Transverse colon (tissue), 4 donors: ENCODE data around the gene FBXL4.

Source experiments
- POLR2A ChIP-seq: fragments of 450-650 bp; IDR thresholded peaks from one replicate; pipeline ENCODE4 v1.6.1; 2016; ENCODE audit warnings: antibody characterized with exemption, mild to moderate bottlenecking, moderate library complexity
- POLR2AphosphoS5 ChIP-seq, 3 donors: sonication (generic); formaldehyde crosslinking; IDR thresholded peaks; one replicate each; pipeline ENCODE4 v1.6.1; 2016; ENCODE audit warnings: antibody characterized with exemption in 3 of 3
- TF ChIP-seq, protein P1 (sequence below), 5 experiments: fragments of 200-600 bp in 3 of 5; fragments of 450-650 bp in 2 of 5; sonication (generic) in 3 of 5; IDR thresholded peaks; 1 replicate in 2 of 5; 2 replicates in 3 of 5; pipeline ENCODE4 v1.5.1; 2016 to 2017; ENCODE audit warnings: antibody characterized with exemption in 5 of 5, inconsistent platforms in 3 of 5, mild to moderate bottlenecking in 2 of 5, moderate library complexity in 1 of 5

DNA sequence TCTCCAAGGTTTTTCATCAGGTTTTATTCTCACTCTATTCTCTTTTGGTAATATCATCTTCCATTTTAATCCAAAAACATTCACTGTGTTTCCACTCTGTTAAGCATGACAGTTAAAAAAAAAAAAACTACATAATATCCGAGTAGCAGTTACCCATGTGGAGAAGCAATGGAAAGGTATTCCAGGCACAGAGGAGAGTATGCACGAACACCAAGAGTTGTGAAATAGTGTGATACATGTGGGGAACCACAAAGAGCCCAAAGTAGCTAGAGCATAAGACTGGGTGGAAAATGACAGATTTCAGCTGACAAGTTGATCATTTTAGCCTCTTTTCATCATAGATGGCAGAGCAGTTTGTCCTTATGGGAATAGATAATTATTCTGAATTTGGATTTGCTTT, 19.9 kb upstream of the FBXL4 start:
- TF ChIP-seq POLR2A (no peak), POLR2AphosphoS5 (IDR thresholded peaks at IDR 0.05) (no peak)
- TF ChIP-seq, protein P1, sequence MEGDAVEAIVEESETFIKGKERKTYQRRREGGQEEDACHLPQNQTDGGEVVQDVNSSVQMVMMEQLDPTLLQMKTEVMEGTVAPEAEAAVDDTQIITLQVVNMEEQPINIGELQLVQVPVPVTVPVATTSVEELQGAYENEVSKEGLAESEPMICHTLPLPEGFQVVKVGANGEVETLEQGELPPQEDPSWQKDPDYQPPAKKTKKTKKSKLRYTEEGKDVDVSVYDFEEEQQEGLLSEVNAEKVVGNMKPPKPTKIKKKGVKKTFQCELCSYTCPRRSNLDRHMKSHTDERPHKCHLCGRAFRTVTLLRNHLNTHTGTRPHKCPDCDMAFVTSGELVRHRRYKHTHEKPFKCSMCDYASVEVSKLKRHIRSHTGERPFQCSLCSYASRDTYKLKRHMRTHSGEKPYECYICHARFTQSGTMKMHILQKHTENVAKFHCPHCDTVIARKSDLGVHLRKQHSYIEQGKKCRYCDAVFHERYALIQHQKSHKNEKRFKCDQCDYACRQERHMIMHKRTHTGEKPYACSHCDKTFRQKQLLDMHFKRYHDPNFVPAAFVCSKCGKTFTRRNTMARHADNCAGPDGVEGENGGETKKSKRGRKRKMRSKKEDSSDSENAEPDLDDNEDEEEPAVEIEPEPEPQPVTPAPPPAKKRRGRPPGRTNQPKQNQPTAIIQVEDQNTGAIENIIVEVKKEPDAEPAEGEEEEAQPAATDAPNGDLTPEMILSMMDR (IDR thresholded peaks at IDR 0.05), result no peak
